Karpas-422 (cell line): ENCODE results near the gene FAM20C. TPM values are rescaled to one million over a fixed set of nuclear protein-coding genes. Genes with fewer than 3 reads are reported as not detected.

Experiments used
- DNase-seq: peaks from one replicate; pipeline ENCODE4 v3.0.0-alpha.2; 2015
- H2AFZ ChIP-seq: fragments of 200-600 bp; sonication (generic); 2 replicates; pipeline ENCODE4 v1.6.1; 2014; ENCODE audit warnings: antibody characterized with exemption, low read length, mixed read lengths
- H3K27ac ChIP-seq: fragments of 200-600 bp; sonication (generic); 2 replicates; pipeline ENCODE4 v1.5.1; 2014; ENCODE audit warnings: mild to moderate bottlenecking, low read length, moderate library complexity
- H3K27me3 ChIP-seq: fragments of 200-600 bp; sonication (generic); 2 replicates; pipeline ENCODE4 v1.6.1; 2014; ENCODE audit warnings: low read length, mixed read lengths
- H3K36me3 ChIP-seq: fragments of 200-600 bp; sonication (generic); 2 replicates; pipeline ENCODE4 v1.6.1; 2014; ENCODE audit warnings: low read length, mixed read lengths; ENCODE audit not compliant: insufficient read depth
- H3K4me1 ChIP-seq: fragments of 200-600 bp; sonication (generic); 2 replicates; pipeline ENCODE4 v1.6.1; 2014; ENCODE audit warnings: mild to moderate bottlenecking, low read length, mixed read lengths
- H3K4me2 ChIP-seq: fragments of 200-600 bp; sonication (generic); 2 replicates; pipeline ENCODE4 v1.6.1; 2014; ENCODE audit warnings: low read length, low read depth, mild to moderate bottlenecking; ENCODE audit not compliant: poor library complexity, severe bottlenecking
- H3K4me3 ChIP-seq: fragments of 200-600 bp; sonication (generic); 2 replicates; pipeline ENCODE4 v1.5.1; 2014; ENCODE audit warnings: mild to moderate bottlenecking, antibody characterized with exemption, low read length, mixed read lengths
- H3K79me2 ChIP-seq: fragments of 200-600 bp; sonication (generic); 2 replicates; pipeline ENCODE4 v1.6.1; 2014; ENCODE audit warnings: mild to moderate bottlenecking, low read length, mixed read lengths
- H3K9ac ChIP-seq: fragments of 200-600 bp; sonication (generic); 2 replicates; pipeline ENCODE4 v1.6.0; 2014; ENCODE audit warnings: low read length
- H3K9me2 ChIP-seq: fragments of 200-600 bp; sonication (generic), shearing (Covaris generic); replicated peaks from 2 replicates; pipeline ENCODE4 v1.6.0; 2014; ENCODE audit warnings: mild to moderate bottlenecking, low read length, moderate library complexity; ENCODE audit not compliant: insufficient read depth
- H3K9me3 ChIP-seq: fragments of 300-700, 200-600 bp; sonication (generic); 2 replicates; pipeline ENCODE4 v1.6.1; 2014; ENCODE audit warnings: low read length, mixed read lengths
- H4K20me1 ChIP-seq: fragments of 200-600 bp; sonication (generic); 2 replicates; pipeline ENCODE4 v1.6.1; 2014; ENCODE audit warnings: mild to moderate bottlenecking, antibody characterized with exemption, low read length, low read depth; ENCODE audit not compliant: insufficient read depth
- total RNA-seq: library from RNA; depleted of rRNA; stranded (reverse); fragments of >200 nt; shearing (Covaris generic); gene quantifications from 2 replicates; pipeline ENCODE4 v1.2.3, GENCODE V29; 2014; ENCODE audit warnings: low replicate concordance; rRNA removed

The FAM20C gene
- total RNA-seq = not detected in 2 replicates

DNA sequence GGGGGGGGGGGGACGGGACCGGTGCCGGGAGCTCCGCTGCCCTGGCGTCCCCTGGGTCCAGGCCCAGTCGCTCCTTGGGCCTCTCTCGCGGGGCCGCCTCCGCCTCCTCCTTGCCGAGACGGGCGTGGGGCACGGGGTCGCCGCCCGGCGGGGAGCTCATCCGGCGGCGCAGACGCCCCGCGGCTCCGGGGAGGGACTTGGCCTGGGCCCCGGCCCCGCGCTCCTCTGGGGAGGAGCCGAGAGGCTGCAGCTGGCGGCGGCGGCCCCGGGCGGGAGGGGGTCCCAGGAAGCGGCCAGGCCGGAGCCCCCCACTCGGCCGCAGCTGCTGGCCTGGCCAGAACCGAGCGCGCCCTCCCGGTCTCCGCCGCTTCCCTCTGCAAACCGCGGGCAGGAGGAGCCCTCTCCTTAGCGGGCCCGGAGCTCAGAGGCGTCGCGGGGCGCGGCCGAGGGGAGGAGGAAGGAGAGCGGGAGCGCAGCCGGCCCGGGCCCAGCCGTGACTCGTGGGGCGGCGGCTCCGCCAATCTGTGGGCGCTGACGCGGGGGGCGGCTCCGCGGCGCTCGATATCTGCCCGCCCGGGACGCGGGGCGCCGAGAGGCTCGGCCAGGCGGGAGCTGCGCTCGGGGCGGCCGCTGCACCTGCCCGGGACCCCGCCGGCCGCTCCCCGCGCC lies at the start of gene FAM20C:
Gene FAM20C (plus strand): TSS at position 591 of the 669 bp plus-strand sequence. CDS start 629 bp downstream, outside the sequence.
- Histone ChIP-seq H3K4me3 (no peak within 1 kb of the TSS), H3K27me3 (no peaks in the 10 kb centered on the region), H3K9me2 (no peaks in the 10 kb centered on the region), H3K27ac (no peak within 1 kb of the TSS), H3K9me3 (no peaks in the 10 kb centered on the region), H3K36me3 (no peaks in the 10 kb centered on the region), H3K9ac (no peak within 1 kb of the TSS), H3K79me2 (no peaks in the 10 kb centered on the region), H3K4me1 (no peaks in the 10 kb centered on the region), H4K20me1 (no peaks in the 10 kb centered on the region), H2AFZ (no peak within 1 kb of the TSS), H3K4me2 (no peak within 1 kb of the TSS)
- no peak for DNase-seq

DNA sequence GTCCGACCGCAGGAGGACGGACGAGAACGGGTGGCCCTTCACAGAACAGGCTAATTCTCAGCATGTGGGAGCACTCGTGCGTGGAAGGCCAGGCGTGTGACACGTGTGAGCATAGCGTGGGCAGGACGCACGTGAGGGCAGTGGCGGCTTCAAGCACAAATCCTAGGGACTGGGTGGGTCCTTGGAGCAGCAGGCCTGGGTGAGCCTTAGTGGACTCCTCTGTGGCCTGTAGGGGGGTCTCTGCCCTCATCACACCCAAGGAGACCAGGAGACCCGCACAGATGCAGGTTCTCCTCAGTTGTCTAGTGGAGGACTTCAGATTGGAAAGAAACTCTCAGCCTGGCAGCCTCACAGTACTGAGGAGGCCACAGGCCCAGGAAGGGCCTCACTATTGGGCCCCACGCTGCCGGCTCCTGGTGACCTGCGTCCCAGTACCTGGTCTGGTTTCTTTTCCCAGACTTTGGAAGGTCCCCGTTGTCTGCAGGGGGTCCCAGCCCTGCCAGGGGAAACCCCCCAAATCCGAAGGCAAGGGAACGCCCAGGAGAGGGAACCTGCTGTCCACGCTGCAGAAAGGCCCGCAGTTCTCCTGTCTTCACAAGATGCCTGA lies 49.1 kb upstream of the FAM20C start:
- Histone ChIP-seq H3K9ac (no peak overlapping the region), H2AFZ (no peak overlapping the region), H3K4me2 (no peak overlapping the region), H3K4me3 (no peak overlapping the region), H3K36me3 (no peaks in the 10 kb centered on the region), H3K4me1 (peaks cover 6% of the 10 kb centered on the region), H3K27ac (no peak overlapping the region), H3K79me2 (no peaks in the 10 kb centered on the region), H3K27me3 (no peaks in the 10 kb centered on the region), H4K20me1 (no peaks in the 10 kb centered on the region), H3K9me2 (no peaks in the 10 kb centered on the region), H3K9me3 (no peaks in the 10 kb centered on the region)
- peak; percentile 6 for DNase-seq

DNA sequence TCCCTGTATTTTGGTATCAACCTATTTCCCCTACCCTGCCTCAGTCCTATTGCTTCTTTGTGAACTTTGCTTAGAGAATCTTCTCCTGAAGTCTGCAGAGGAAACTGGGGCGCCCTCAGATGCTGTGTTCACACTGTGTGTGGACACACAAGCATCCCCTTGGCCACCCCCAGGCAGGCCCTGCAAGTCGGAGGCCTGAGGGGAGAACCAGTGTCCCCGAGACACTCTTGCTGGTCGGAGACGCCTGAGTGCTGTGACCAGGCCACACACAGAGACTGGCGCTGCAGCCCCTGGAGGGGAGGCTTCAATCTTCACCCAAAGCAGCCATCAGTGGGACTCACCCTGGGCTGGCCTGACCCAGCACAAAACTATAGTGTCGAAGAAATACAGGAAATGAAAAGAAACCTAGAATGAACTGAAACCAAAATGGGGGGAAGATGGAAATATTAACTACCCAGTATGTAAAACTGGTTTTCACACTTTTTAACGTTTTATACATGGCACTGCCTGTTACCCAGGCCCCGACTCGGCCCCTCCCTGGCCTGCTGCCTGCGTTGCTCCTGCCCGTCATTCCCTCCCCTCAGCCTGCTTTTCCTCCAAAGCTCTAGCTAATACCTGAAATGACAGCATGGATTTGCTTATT lies 48.4 kb upstream of the FAM20C start:
- no peak overlapping the region for H3K9ac ChIP-seq
- H3K9me2 ChIP-seq = no peaks in the 10 kb centered on the region
- peak; percentile 27 for DNase-seq
- H3K79me2 ChIP-seq = no peaks in the 10 kb centered on the region
- no peaks in the 10 kb centered on the region for H3K27me3 ChIP-seq
- H3K4me1 ChIP-seq = peaks cover 6% of the 10 kb centered on the region
- H3K9me3 ChIP-seq = no peaks in the 10 kb centered on the region
- no peak overlapping the region for H3K27ac ChIP-seq
- no peak overlapping the region for H2AFZ ChIP-seq
- H4K20me1 ChIP-seq = no peaks in the 10 kb centered on the region
- H3K4me2 ChIP-seq = no peak overlapping the region
- no peak overlapping the region for H3K4me3 ChIP-seq
- no peaks in the 10 kb centered on the region for H3K36me3 ChIP-seq

DNA sequence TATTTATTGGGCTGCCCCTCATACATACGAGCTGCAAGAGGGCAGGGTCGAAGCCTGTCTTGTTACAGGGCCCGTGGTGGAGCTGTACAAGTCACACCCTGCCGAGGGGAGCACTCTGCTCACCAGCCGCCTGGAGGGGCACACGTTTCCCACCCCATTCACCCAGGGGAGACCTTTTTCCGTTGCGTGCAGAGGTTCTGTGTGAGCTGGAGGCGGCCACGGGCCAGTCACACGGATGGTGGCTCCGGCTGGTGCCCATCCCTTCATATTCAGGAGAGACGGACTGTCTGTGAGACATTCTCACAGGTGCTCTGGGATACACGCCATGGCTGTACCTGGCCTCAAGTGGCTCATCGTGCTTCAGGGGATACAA lies 47.9 kb upstream of the FAM20C start:
- Histone ChIP-seq H4K20me1 (no peaks in the 10 kb centered on the region), H3K4me3 (no peak overlapping the region), H3K4me2 (no peak overlapping the region), H3K36me3 (no peaks in the 10 kb centered on the region), H3K9me2 (no peaks in the 10 kb centered on the region), H3K27ac (no peak overlapping the region), H3K9ac (no peak overlapping the region), H3K4me1 (peaks cover 6% of the 10 kb centered on the region), H3K9me3 (no peaks in the 10 kb centered on the region), H3K79me2 (no peaks in the 10 kb centered on the region), H3K27me3 (no peaks in the 10 kb centered on the region), H2AFZ (no peak overlapping the region)
- no peak for DNase-seq

DNA sequence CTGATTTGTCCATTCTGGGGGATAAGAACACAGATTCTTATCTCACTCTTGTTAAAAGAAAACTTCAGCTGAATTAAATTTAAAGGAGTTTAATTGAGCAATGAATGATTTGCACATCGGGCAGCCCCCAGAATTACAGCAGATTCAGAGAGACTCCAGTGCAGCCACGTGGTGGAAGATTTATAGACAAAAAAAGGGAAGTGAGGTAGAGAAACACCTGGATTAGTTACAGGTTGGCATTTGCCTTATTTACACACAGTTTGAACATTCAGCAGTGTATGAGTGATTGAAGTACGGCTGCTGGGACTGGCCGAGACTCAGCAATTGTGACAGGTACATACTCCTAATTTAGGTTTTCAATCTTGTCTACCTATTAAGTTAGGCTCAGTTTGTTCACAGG lies 46.5 kb upstream of the FAM20C start:
- H3K4me2 ChIP-seq = no peak overlapping the region

DNA sequence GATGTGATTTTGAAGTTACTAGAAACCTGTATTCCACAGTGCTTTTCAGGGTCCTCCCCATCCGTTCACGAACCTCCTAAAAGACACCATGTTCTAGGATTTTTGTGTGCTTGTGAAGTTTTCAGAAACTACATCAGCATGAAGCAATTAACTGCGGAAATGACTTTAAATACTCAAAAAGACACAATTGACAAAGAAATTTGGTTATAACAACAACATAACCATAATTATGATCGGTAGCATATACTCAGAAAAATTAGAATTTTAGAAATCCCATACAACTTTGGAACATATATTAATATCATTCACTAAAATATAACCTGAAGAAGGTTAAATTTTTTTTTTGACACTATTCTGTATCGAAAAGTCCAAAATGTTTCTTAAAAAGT lies 43.8 kb upstream of the FAM20C start:
- Histone ChIP-seq H3K9ac (no peak overlapping the region), H4K20me1 (no peaks in the 10 kb centered on the region), H2AFZ (no peak overlapping the region), H3K36me3 (no peaks in the 10 kb centered on the region), H3K79me2 (no peaks in the 10 kb centered on the region), H3K9me3 (no peaks in the 10 kb centered on the region), H3K4me1 (peaks cover 6% of the 10 kb centered on the region), H3K27ac (no peak overlapping the region), H3K4me3 (no peak overlapping the region), H3K4me2 (no peak overlapping the region), H3K27me3 (no peaks in the 10 kb centered on the region), H3K9me2 (no peaks in the 10 kb centered on the region)
- peak; percentile 29 for DNase-seq

More for the DNA sequence above, 46.5 kb upstream of the FAM20C start:
- Histone ChIP-seq H3K4me3 (no peak overlapping the region), H3K27ac (no peak overlapping the region), H3K79me2 (no peaks in the 10 kb centered on the region), H3K36me3 (no peaks in the 10 kb centered on the region), H4K20me1 (no peaks in the 10 kb centered on the region), H3K9ac (no peak overlapping the region), H3K9me3 (no peaks in the 10 kb centered on the region), H3K27me3 (no peaks in the 10 kb centered on the region), H3K4me1 (peaks cover 6% of the 10 kb centered on the region), H2AFZ (no peak overlapping the region), H3K9me2 (no peaks in the 10 kb centered on the region)
- DNase-seq = no peak

DNA sequence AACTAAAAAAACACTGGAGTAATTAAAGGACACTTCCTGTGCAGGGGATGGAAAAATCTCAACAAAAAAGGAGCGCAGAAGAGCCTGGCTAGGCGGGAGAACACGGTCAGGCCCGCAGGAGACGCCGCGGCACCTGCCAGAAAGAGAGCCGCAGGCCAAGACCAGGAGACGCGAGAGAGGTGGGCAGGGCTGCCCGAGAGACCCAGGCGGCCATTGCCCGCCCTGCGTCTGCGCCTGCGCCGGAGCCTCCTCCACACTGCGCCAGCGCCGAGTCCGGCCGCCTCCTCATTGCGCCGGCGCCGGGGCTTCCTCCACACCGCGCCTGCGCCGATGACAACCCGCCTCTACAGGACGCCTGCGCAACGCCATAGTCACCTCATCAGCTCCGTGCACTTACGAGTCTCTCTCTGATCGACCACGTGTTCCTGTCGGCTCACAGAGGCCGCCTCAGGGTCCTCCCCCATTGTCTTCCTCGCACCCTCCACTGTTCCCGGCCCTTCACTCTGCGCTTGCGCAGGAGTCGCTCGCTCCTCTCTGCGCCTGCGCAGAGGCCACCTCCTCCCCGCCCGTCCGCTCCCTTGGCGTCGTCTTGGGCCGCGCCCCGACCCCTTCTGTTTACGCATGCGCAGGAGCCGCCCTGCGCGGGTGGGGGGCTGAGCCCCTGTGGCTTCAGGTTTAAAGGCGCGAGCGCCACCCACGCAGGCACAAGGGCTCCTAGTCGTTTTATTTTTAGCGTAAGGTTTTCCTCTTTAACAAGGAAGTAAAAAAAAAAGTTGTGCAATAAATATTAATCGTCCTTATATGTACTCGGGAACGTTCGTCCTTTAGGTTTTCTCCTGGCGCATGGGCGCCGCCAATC lies 43.2 kb upstream of the FAM20C start:
- Histone ChIP-seq H3K4me2 (no peak overlapping the region), H2AFZ (no peak overlapping the region), H3K4me1 (peaks cover 1% of the 10 kb centered on the region), H3K27ac (no peak overlapping the region), H3K36me3 (no peaks in the 10 kb centered on the region), H3K27me3 (no peaks in the 10 kb centered on the region), H3K9me2 (no peaks in the 10 kb centered on the region), H3K79me2 (no peaks in the 10 kb centered on the region), H4K20me1 (no peaks in the 10 kb centered on the region), H3K4me3 (no peak overlapping the region), H3K9ac (no peak overlapping the region), H3K9me3 (no peaks in the 10 kb centered on the region)
- DNase-seq = peak; percentile 44
